GM18861 (cell line): ENCODE measurements around the gene TDRD12.

ENCODE experiments used
- ATAC-seq: cut with Tn5 transposase; IDR thresholded peaks from one replicate; pipeline ENCODE4 v1.9.1; 2021; ENCODE audit not compliant: unreplicated experiment

TDRD12 gene

DNA sequence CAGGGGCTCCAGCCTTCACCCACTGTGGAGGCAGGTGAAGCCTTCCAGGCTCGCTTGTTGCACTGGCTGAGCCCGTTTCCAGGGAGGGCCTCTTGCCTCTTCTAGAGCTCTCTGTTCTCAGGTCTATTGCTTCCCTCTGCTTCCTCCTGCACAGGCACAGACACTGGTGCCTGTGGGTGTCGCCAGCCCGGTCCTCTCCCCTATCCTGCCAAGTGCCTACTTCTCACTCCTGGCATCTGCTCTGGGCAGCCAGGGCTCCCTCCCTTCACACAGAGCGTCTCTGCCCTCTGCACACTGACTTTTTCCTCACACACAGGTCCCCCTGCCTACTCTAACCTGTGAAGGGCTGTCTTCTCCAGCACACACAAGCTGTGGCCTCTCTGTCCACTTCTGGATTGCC, 89.7 kb downstream of the TDRD12 start:
- no peak for ATAC-seq

DNA sequence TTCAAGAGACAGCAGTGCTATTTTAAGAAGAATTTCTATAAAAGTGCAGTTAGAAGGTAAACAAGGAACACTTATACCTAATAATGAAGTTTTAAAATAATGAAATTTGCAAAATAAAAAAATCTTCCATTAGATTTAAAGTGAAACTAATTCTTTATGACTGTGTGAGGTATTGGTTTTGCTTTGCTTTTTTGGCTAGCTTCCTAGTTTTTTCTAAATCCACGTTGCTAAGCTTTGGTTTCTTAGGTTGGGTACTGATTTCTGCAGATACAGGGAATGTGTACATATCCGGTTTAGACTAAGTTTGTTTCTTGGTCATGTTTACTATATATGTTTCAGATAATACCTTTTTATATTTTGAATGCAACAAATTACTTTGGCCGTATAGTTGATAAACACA, 90.2 kb downstream of the TDRD12 start:
- no peak for ATAC-seq

GRCh38 chr19:32810452-32810851, 90.9 kb downstream of the TDRD12 start:
- ATAC-seq = no peak

DNA sequence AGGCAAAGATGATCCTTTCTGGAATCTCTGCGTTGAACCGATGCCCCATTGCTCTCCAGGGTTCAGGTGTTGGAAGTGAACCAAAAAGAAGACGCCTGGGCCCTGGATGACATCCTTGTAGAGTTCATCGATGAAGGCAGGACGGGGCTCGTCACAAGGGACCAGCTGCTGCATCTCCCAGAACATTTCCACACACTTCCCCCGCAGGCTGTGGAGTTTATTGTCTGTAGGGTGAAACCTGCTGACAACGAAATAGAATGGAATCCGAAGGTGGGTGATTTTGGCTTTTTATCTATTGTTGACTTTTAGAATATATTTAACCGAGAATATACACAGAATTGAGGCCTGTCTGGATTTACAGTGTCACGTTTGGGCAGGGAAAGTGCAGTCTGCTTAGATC, 91.6 kb downstream of the TDRD12 start:
- no peak for ATAC-seq

- ATAC-seq = no peak
Measured at GRCh38 chr19:32812036-32812435, 92.5 kb downstream of the TDRD12 start.

DNA sequence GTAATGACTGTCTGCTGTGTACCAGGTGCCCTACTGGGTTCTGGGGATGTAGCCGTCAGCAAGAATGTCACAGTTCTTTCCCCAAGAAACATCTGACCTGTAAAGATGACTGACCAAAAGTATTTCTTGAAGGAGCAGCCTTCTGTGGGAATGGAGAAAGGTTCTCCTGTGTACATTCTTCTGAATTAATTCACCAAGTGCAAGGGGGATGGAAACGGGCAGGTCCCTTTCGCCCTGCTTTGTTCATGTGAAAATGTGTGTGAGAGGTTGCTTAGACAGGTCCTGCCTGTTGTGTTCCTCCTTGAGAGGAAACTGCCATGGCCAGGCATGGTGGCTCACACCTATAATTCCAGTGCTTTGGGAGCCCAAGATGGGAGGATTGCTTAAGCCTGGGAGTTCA, 93.0 kb downstream of the TDRD12 start:
- no peak for ATAC-seq

DNA sequence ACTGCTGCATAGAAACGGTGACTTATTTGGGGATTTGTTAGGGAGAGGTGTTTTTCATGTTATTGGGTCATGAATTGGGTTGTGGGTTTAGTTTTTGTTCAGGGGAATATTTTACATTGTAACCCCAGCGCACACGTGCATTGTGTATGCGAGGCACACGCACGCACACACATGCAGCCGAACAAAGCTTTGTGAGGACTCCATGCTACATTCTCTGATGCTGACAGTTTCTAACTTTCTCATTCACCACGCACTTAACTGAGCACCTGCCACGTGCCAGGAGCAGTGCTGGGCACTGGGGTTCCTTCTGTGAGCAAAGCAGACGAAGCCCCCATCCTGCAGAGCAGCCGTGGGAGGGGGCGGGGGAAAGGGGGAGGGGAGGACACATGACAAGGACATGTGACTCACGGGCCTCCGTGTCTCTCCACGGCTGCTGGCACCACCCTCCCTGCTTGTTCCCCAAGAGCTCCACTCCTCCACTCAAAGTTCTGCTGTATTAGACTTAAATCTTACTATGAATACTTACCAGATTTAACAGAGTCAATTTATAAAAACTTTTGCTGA, 94.4 kb downstream of the TDRD12 start:
- ATAC-seq = no peak

DNA sequence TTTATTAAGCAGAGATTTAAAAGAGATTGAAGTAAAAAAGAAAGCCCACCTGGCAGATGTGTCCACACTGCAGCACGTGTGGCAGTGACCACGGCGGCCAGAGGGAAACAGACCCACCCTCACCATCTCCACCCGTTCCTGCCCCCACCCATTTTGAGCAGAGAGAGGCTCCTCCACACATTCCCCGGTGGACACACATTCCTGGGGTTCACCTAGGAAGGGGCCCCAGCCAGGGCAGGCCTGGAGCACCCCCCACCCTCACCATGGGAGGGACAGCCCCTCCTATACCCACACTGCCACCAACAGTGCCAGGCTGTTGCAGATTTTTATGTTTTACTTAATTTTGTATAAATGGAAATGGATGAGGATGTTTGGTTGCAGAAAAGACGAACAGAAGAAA, 95.1 kb downstream of the TDRD12 start:
- no peak for ATAC-seq

GRCh38 chr19:32816555-32817099, 97.1 kb downstream of the TDRD12 start:
- ATAC-seq = no peak

DNA sequence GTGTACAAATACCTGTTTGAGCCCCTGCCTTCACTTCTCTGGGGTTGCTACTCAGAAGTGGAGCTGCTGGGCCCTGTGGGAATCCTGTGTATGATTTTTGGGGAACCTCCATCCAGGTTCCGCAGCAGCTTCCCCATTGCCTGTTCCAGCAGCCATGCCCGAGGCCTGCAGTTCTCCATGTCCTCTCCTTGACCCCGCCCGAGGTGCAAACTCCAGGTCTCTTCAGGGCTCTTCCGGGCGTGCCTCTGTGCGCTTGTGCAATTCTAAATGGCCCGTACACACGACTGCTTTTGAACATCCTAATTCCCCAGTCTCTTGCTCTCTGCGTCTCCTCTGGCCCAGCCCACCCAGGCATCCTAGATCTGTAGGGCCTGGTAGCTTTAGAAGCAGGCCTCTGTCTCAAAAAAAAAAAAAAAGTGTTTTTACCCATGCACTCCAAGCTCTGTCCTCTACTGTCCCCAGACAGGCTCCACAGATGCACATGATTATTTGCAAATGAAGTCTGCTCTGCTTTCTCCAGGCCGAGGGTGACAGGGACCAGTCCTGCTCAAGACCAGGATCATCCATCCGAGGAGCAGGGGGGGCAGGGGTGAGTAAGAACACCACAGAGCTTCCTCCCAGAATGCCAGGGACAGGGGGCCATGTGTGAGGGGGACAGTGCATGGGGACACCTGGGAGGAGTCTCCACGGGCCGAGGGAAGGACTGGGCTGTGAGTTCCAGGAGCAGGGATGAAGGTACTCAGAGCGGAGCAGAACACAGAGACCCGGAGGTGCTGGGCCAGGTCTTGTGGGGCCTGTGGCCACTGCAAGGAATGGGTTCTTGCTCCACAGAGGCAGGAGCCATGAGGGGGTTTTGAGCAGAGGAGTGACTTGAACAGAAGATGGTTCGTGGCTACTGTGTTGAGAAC, 98.3 kb downstream of the TDRD12 start:
- no peak for ATAC-seq

GRCh38 chr19:32818536-32818935, 99.0 kb downstream of the TDRD12 start:
- ATAC-seq = no peak

- ATAC-seq = no peak
Measured at GRCh38 chr19:32819419-32820400, 100.1 kb downstream of the TDRD12 start.

GRCh38 chr19:32822916-32823746, 103.6 kb downstream of the TDRD12 start:
- no peak for ATAC-seq

DNA sequence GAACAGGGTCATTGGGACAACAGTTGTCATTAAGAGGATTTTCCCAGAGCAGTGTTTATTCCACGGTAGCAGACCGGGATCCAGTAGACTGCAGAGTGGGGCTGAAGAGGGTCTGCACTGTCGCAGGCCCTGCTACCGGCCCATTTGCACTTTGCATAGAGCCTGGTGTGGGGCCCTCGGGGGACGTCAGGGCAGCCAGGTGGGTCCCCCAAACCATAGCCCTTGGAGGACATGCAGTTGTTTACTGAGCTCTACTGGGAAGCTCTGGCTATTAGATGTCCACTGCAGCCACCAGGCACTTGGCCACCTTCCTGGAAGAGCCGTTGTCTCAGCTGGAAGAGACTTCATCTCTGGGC, 104.2 kb downstream of the TDRD12 start:
- ATAC-seq = no peak

- ATAC-seq = no peak
Measured at GRCh38 chr19:32824191-32824751, 104.7 kb downstream of the TDRD12 start.

DNA sequence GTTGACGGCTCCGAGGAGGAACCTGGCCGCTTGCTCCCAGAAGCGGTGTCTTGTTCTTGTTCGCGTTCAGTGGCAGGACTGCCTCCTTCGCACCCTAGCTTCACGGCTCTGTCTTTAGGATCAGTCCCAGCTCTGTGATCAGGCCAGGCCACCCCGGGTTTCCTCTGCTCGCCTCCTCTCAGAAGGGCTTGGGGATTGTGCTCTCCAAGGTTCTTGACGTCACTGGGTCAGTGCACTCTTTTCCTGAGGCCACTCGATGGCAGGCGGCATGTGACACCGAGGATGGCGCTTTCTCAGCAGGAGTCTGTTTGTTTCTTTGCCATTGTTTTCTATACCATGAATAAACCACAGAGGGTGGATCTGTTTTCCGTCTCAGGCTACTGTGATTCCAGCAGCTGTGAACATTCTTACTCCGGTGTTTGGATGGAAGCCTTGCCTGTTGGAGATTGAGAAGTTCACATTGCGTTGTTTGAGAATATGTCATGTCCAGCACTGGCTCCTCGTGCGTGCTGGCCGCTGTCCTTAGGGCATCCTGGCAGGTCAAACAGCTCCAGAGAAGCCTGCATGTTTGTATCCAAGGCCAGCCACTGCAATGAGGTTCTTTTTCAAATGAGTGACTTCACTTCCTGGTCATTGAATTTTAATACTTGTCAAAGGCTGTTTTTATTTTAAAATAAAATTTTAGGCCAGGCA, 105.5 kb downstream of the TDRD12 start:
- ATAC-seq = no peak

- ATAC-seq = no peak
Measured at GRCh38 chr19:32828139-32828538, 108.6 kb downstream of the TDRD12 start.

DNA sequence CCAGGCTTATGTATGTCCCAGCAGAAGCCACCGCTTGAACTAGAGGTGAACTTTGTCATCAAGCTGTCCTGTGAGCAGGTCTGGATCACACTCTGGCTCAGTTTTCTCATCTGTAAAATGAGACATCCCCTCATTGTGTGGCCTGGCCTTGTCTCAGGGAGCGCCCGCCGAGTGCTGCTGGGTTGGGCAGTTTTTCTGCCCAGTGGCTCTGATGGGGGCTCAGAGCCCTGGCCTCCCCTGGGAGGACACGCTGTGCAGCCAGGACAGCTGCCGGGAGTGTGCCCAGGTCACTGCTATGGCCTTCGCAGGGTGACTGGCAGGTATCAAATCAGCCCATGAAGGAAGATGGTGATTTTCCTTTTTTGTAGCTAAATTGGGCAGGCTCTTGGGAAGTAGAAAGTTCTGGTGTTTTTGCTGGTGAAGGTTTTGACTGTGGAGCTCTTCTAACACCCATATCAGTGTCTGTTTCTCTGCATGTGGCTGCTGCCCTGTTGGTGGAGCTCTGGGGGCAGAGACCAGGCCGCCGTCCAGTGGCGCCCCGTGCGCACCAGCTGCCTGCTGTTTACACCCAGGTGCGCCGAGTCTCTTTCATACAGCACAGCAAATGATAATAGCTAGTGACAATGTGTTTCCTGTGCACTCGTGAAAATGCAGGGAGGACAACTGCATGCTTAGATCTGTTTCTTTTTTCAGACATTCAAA, 109.2 kb downstream of the TDRD12 start:
- ATAC-seq = no peak

GRCh38 chr19:32829345-32829896, 109.9 kb downstream of the TDRD12 start:
- ATAC-seq = no peak
